H1 (cell line): ENCODE data around the gene HSPBAP1. TPM values are rescaled to one million over a fixed set of nuclear protein-coding genes. Genes with fewer than 3 reads are reported as not detected.

ENCODE experiments used
- CTCF ChIA-PET: fragments of 300-600 bp; sonication (Branson Sonifier 250); formaldehyde crosslinking; loops from one replicate; lab custom pipeline; 2021; ENCODE audit not compliant: partially characterized antibody; lab: Charles Lee
- POLR2A ChIA-PET: fragments of 300-600 bp; sonication (Branson Sonifier 250); formaldehyde crosslinking; loops from one replicate; lab custom pipeline; 2021; ENCODE audit warnings: inconsistent platforms; ENCODE audit not compliant: partially characterized antibody; lab: Charles Lee
- DNase-seq, 2 experiments: peaks; one replicate each; pipeline versions ENCODE4 v3.0.0 to v3.0.0-alpha.2; 2010 to 2022; ENCODE audit warnings: low spot score in 2 of 2, low read depth in 1 of 2, mixed read lengths in 1 of 2
- FAIRE-seq: peaks from 2 replicates; lab custom pipeline; 2011; peaks lifted over from hg19 to GRCh38; lab: Jason Lieb, UNC
- H2AFZ ChIP-seq: 2 replicates; pipeline ENCODE4 v1.8.1; 2012; ENCODE audit warnings: low read length, inconsistent platforms
- H2AK5ac ChIP-seq: 2 replicates; pipeline ENCODE4 v1.6.1; 2013; ENCODE audit warnings: low read depth, low read length
- H2BK120ac ChIP-seq: replicated peaks from 2 replicates; pipeline ENCODE3; 2013; ENCODE audit warnings: low read depth, low read length, inconsistent platforms
- H2BK12ac ChIP-seq: 2 replicates; pipeline ENCODE4 v1.6.1; 2013; ENCODE audit warnings: low read depth, low read length
- H2BK15ac ChIP-seq: 2 replicates; pipeline ENCODE4 v1.6.1; 2013; ENCODE audit warnings: low read length
- H2BK20ac ChIP-seq: 2 replicates; pipeline ENCODE4 v1.6.1; 2013; ENCODE audit warnings: low read length
- H2BK5ac ChIP-seq: 2 replicates; pipeline ENCODE4 v1.6.1; 2013; ENCODE audit warnings: low read depth, low read length
- H3K14ac ChIP-seq: 2 replicates; pipeline ENCODE4 v1.6.1; 2013; ENCODE audit warnings: inconsistent platforms; ENCODE audit not compliant: insufficient read length
- H3K18ac ChIP-seq: 2 replicates; pipeline ENCODE4 v1.6.1; 2013; ENCODE audit warnings: low read length; ENCODE audit errors: extremely low read depth
- H3K23ac ChIP-seq: 2 replicates; pipeline ENCODE4 v1.6.1; 2013; ENCODE audit warnings: inconsistent platforms; ENCODE audit not compliant: insufficient read length
- H3K23me2 ChIP-seq: 2 replicates; pipeline ENCODE4 v1.6.1; 2013; ENCODE audit warnings: low read depth, low read length
- H3K27ac ChIP-seq: 2 replicates; pipeline ENCODE4 v1.6.1; 2011; ENCODE audit warnings: low read depth, low read length, inconsistent platforms
- H3K27me3 ChIP-seq, 4 experiments: replicated peaks in 1 of 4; 1 replicate in 1 of 4; 2 replicates in 3 of 4; pipeline versions ENCODE4 v1.6.1 to v1.8.1; 2011 to 2013; ENCODE audit warnings: low read length in 3 of 4, mild to moderate bottlenecking in 3 of 4, inconsistent platforms in 2 of 4, mixed read lengths in 2 of 4, moderate library complexity in 1 of 4; ENCODE audit not compliant: control insufficient read depth in 3 of 4, insufficient read depth in 3 of 4; ENCODE audit errors: extremely low read depth in 1 of 4
- H3K36me3 ChIP-seq, 4 experiments: 2 replicates each; pipeline versions ENCODE4 v1.6.1 to v1.8.1; 2011 to 2013; ENCODE audit warnings: mild to moderate bottlenecking in 4 of 4, low read length in 3 of 4, moderate library complexity in 2 of 4, control low read depth in 1 of 4, inconsistent platforms in 1 of 4; ENCODE audit not compliant: insufficient read depth in 4 of 4, control insufficient read depth in 2 of 4
- H3K4ac ChIP-seq: replicated peaks from 2 replicates; pipeline ENCODE3; 2013; ENCODE audit warnings: low read length, low read depth, mixed read lengths, inconsistent platforms; ENCODE audit not compliant: insufficient read length
- H3K4me1 ChIP-seq, 4 experiments: replicated peaks in 1 of 4; 1 replicate in 1 of 4; 2 replicates in 3 of 4; pipeline versions ENCODE4 v1.6.1 to v1.8.1; 2011 to 2013; ENCODE audit warnings: low read length in 3 of 4, inconsistent platforms in 2 of 4, mixed read lengths in 1 of 4; ENCODE audit not compliant: insufficient read depth in 4 of 4, control insufficient read depth in 3 of 4
- H3K4me2 ChIP-seq, 2 experiments: 2 replicates each; pipeline versions ENCODE4 v1.6.1 to v1.8.1; 2011 to 2013; ENCODE audit warnings: low read depth in 2 of 2, low read length in 2 of 2, control low read depth in 1 of 2, inconsistent platforms in 1 of 2, mild to moderate bottlenecking in 1 of 2; ENCODE audit not compliant: insufficient read depth in 1 of 2
- H3K4me3 ChIP-seq, 4 experiments: fragments of 200-600, 300-600 bp in 1 of 4; sonication (generic), shearing (Covaris generic), sonication (Bioruptor Twin) in 1 of 4; 2 replicates each; pipeline versions ENCODE4 v1.5.1 to v1.8.1; 2011 to 2016; ENCODE audit warnings: low read length in 4 of 4, low read depth in 3 of 4, control low read depth in 2 of 4, inconsistent platforms in 2 of 4, mild to moderate bottlenecking in 2 of 4, mixed read lengths in 1 of 4, moderate library complexity in 1 of 4; ENCODE audit not compliant: insufficient read depth in 2 of 4; ENCODE audit errors: extremely low read depth in 1 of 4
- H3K56ac ChIP-seq: replicated peaks from 2 replicates; pipeline ENCODE3; 2013; ENCODE audit warnings: low read depth, mild to moderate bottlenecking, mixed read lengths, low read length, inconsistent platforms; ENCODE audit not compliant: insufficient read length
- H3K79me1 ChIP-seq: 2 replicates; pipeline ENCODE4 v1.6.1; 2013; ENCODE audit warnings: low read depth, low read length, control low read depth
- H3K79me2 ChIP-seq, 2 experiments: 2 replicates each; pipeline versions ENCODE4 v1.6.1 to v1.8.1; 2012 to 2013; ENCODE audit warnings: low read length in 2 of 2, mild to moderate bottlenecking in 2 of 2, inconsistent platforms in 1 of 2; ENCODE audit not compliant: insufficient read depth in 2 of 2, control insufficient read depth in 1 of 2
- H3K9ac ChIP-seq, 4 experiments: replicated peaks in 1 of 4; 1 replicate in 1 of 4; 2 replicates in 3 of 4; pipeline versions ENCODE4 v1.6.1 to v1.8.1; 2011 to 2013; ENCODE audit warnings: low read depth in 3 of 4, low read length in 3 of 4, control low read depth in 2 of 4, mild to moderate bottlenecking in 2 of 4, moderate library complexity in 2 of 4, inconsistent platforms in 1 of 4; ENCODE audit errors: extremely low read depth in 1 of 4
- H3K9me3 ChIP-seq, 2 experiments: 2 replicates each; pipeline versions ENCODE4 v1.6.1 to v1.8.1; 2012 to 2013; ENCODE audit warnings: mild to moderate bottlenecking in 2 of 2, moderate library complexity in 2 of 2, control low read depth in 1 of 2, inconsistent platforms in 1 of 2, low read depth in 1 of 2, low read length in 1 of 2, mixed read lengths in 1 of 2; ENCODE audit not compliant: insufficient read depth in 2 of 2
- H4K20me1 ChIP-seq, 2 experiments: replicated peaks in 1 of 2; 2 replicates each; pipeline versions ENCODE3 to v1.8.1; 2011 to 2013; ENCODE audit warnings: inconsistent platforms in 2 of 2, low read length in 2 of 2, mild to moderate bottlenecking in 1 of 2; ENCODE audit not compliant: insufficient read depth in 2 of 2, control insufficient read depth in 1 of 2
- H4K5ac ChIP-seq: 2 replicates; pipeline ENCODE4 v1.6.1; 2013; ENCODE audit warnings: low read length, low read depth, mixed read lengths, inconsistent platforms; ENCODE audit not compliant: insufficient read length
- H4K8ac ChIP-seq: 2 replicates; pipeline ENCODE4 v1.8.0; 2013; ENCODE audit warnings: mild to moderate bottlenecking, moderate library complexity, low read length, inconsistent platforms; ENCODE audit not compliant: insufficient read depth; ENCODE audit errors: extremely low read depth
- H4K91ac ChIP-seq: replicated peaks from 2 replicates; pipeline ENCODE3; 2013; ENCODE audit warnings: low read length, mixed read lengths, inconsistent platforms; ENCODE audit not compliant: insufficient read length
- CEBPB ChIP-seq: IDR thresholded peaks from 2 replicates; pipeline ENCODE4 v1.6.1; 2012; ENCODE audit warnings: low read depth, low read length
- SAP30 ChIP-seq: fragments of 300-600 bp; sonication (generic); IDR thresholded peaks from 2 replicates; pipeline ENCODE4 v1.7.1; 2012; ENCODE audit warnings: low read length, moderate library complexity, mild to moderate bottlenecking, inconsistent platforms; ENCODE audit not compliant: insufficient read depth, insufficient replicate concordance
- TEAD4 ChIP-seq: IDR thresholded peaks from 2 replicates; pipeline ENCODE4 v1.6.1; 2012; ENCODE audit warnings: low read depth, low read length, inconsistent platforms, mixed read lengths
- ZNF274 ChIP-seq: IDR thresholded peaks from 2 replicates; pipeline ENCODE4 v1.7.0; 2012; ENCODE audit warnings: low read length, borderline replicate concordance; ENCODE audit errors: extremely low read depth
- WGBS, 2 experiments: shearing (Covaris generic) in 1 of 2; methylation state at CpG; one replicate each; pipeline versions ENCODE4 v1.1.6 to v1.1.7; 2013 to 2015; ENCODE audit warnings: low lambda C conversion rate in 2 of 2, mixed read lengths in 2 of 2, inconsistent platforms in 1 of 2, low coverage in 1 of 2, missing lambda C conversion rate in 1 of 2; ENCODE audit not compliant: insufficient replicate concordance in 2 of 2, insufficient coverage in 1 of 2, insufficient read length in 1 of 2; ENCODE audit errors: extremely low coverage in 1 of 2, missing lambda C conversion rate in 1 of 2; 5-methylcytosine and 5-hydroxymethylcytosine counted together
- polyA plus RNA-seq, 7 experiments: library from polyadenylated mRNA; depleted of rRNA in 3 of 7; stranded (reverse) in 5 of 7; unstranded in 2 of 7; fragments of >200 nt in 5 of 7; fragments of 200-250 nt in 2 of 7; gene quantifications; 1 replicate in 5 of 7; 2 replicates in 1 of 7; 4 replicates in 1 of 7; pipeline versions ENCODE4 v1.2.1 to v1.2.3, GENCODE V29; 2011 to 2013; ENCODE audit warnings: missing spikeins in 2 of 7, mixed read lengths in 2 of 7
- total RNA-seq: library from RNA; stranded (reverse); fragmentation: NEBNext Ultra II Directional; extraction: Animal tissue kit (Norgen Biotek cat#: 25700); gene quantifications from 2 replicates; pipeline ENCODE4 v1.2.1, GENCODE V29; 2021

Gene HSPBAP1
- total and polyA plus RNA-seq, 2 of the 8 experiments (the other 6 are each of a cell fraction or from before 2014, with no cell fraction given), result 7.5 to 8.3 TPM

GRCh38 chr3:122767540-122768372, 25.9 kb downstream of the HSPBAP1 start:
- H3K79me1 ChIP-seq, result no peaks in the 10 kb centered on the region
- H3K79me2 ChIP-seq, result no peaks in the 10 kb centered on the region
- no peak overlapping the region for H4K91ac ChIP-seq
- no peak overlapping the region for H3K27ac ChIP-seq
- TF ChIP-seq ZNF274, result no peak
- TF ChIP-seq SAP30, result no peak
- TF ChIP-seq TEAD4, result no peak
- no peak for TF ChIP-seq CEBPB
- no peak overlapping the region for H2AK5ac ChIP-seq
- H3K4me1 ChIP-seq, result no peaks in the 10 kb centered on the region
- no peak overlapping the region for H2BK5ac ChIP-seq
- H3K18ac ChIP-seq, result no peak overlapping the region
- H3K4me3 ChIP-seq, result no peak overlapping the region
- no peaks in the 10 kb centered on the region for H3K27me3 ChIP-seq
- H4K20me1 ChIP-seq, result peaks cover 0 to 2% of the 10 kb centered on the region in 2 experiments
- no peak for FAIRE-seq
- no peak overlapping the region for H4K8ac ChIP-seq
- no peaks in the 10 kb centered on the region for H3K23me2 ChIP-seq
- no peak overlapping the region for H4K5ac ChIP-seq
- ChIA-PET CTCF (no interaction called here), POLR2A (no interaction called here)
- no peak overlapping the region for H3K14ac ChIP-seq
- H3K9ac ChIP-seq, result no peak overlapping the region
- H2BK20ac ChIP-seq, result no peak overlapping the region
- no peak overlapping the region for H2BK15ac ChIP-seq
- no peak overlapping the region for H3K4ac ChIP-seq
- no peak overlapping the region for H2BK12ac ChIP-seq
- H3K9me3 ChIP-seq, result no peaks in the 10 kb centered on the region
- H3K56ac ChIP-seq, result no peak overlapping the region
- H2AFZ ChIP-seq, result no peak overlapping the region
- DNase-seq, result no peak
- WGBS, 2 experiments, result 85% methylated on average over 3 of the region's 3 CpGs; no CpG with 5 or more reads in 1 of the 2 experiments
- H3K36me3 ChIP-seq, result peaks cover 0 to 2% (median 0%) of the 10 kb centered on the region in 4 experiments; a peak in 1 of 8 replicates
- H3K4me2 ChIP-seq, result no peak overlapping the region
- H2BK120ac ChIP-seq, result no peak overlapping the region
- no peak overlapping the region for H3K23ac ChIP-seq
